Loucy (cell line): ENCODE measurements around the gene HES5.
"Not testable (repeated sequence)": the region's sequence is repeated elsewhere in the genome, so short reads cannot be mapped to it uniquely, and the experiment has no call there.

Experiments
- H2AFZ ChIP-seq: fragments of 200-600 bp; sonication (generic); 2 replicates; pipeline ENCODE4 v1.6.0; 2016; ENCODE audit warnings: antibody characterized with exemption, mild to moderate bottlenecking, low read length, moderate library complexity
- H3F3A ChIP-seq: fragments of 200-600 bp; 2 replicates; pipeline ENCODE4 v1.6.0; 2016; ENCODE audit warnings: antibody characterized with exemption, low read depth, mild to moderate bottlenecking
- H3K27me3 ChIP-seq: fragments of 200-600 bp; sonication (generic); 2 replicates; pipeline ENCODE4 v1.6.1; 2014; ENCODE audit warnings: low read length, mild to moderate bottlenecking; ENCODE audit not compliant: insufficient read depth, poor library complexity, severe bottlenecking
- H3K36me3 ChIP-seq: fragments of 200-600 bp; sonication (generic); 2 replicates; pipeline ENCODE4 v1.6.1; 2016; ENCODE audit warnings: low read length; ENCODE audit not compliant: insufficient read depth
- H3K4me1 ChIP-seq: fragments of 200-600 bp; sonication (generic); 2 replicates; pipeline ENCODE4 v1.5.1; 2014; ENCODE audit warnings: low read length, mild to moderate bottlenecking; ENCODE audit not compliant: insufficient read depth, poor library complexity, severe bottlenecking
- H3K4me2 ChIP-seq: fragments of 200-600 bp; sonication (generic); 2 replicates; pipeline ENCODE4 v1.6.0; 2014; ENCODE audit warnings: antibody characterized with exemption, low read length, low read depth, mild to moderate bottlenecking; ENCODE audit not compliant: poor library complexity, severe bottlenecking
- H3K4me3 ChIP-seq: fragments of 200-600 bp; sonication (generic); 2 replicates; pipeline ENCODE4 v1.5.1; 2014; ENCODE audit warnings: low read length, mild to moderate bottlenecking, mixed read lengths; ENCODE audit not compliant: poor library complexity, severe bottlenecking
- H3K79me2 ChIP-seq: fragments of 200-600 bp; sonication (generic); 2 replicates; pipeline ENCODE4 v1.6.1; 2014; ENCODE audit warnings: low read length; ENCODE audit not compliant: insufficient read depth
- H3K9ac ChIP-seq: fragments of 200-600 bp; sonication (generic); 2 replicates; pipeline ENCODE4 v1.6.0; 2014; ENCODE audit warnings: mild to moderate bottlenecking, low read depth, low read length, moderate library complexity; ENCODE audit not compliant: poor library complexity, severe bottlenecking
- H3K9me2 ChIP-seq: fragments of 200-600 bp; sonication (generic); replicated peaks from 2 replicates; pipeline ENCODE4 v1.6.1; 2016; ENCODE audit warnings: low read depth, low read length, mixed read lengths
- H3K9me3 ChIP-seq: fragments of 200-600 bp; sonication (generic); 2 replicates; pipeline ENCODE4 v1.6.1; 2014; ENCODE audit warnings: mild to moderate bottlenecking, antibody characterized with exemption, low read length, low read depth; ENCODE audit not compliant: insufficient read depth
- H4K20me1 ChIP-seq: fragments of 200-600 bp; sonication (generic); 2 replicates; pipeline ENCODE4 v1.6.0; 2014; ENCODE audit warnings: antibody characterized with exemption, low read length, mild to moderate bottlenecking; ENCODE audit not compliant: insufficient read depth, poor library complexity, severe bottlenecking
- CTCF ChIP-seq: fragments of 200-600 bp; sonication (generic); conservative IDR thresholded peaks from 2 replicates; pipeline ENCODE4 v1.5.1; 2014; ENCODE audit warnings: mild to moderate bottlenecking, antibody characterized with exemption, low read length
- EZH2phosphoT487 ChIP-seq: fragments of 200-600 bp; IDR thresholded peaks from 2 replicates; pipeline ENCODE4 v1.6.1; 2018; ENCODE audit warnings: antibody characterized with exemption, mild to moderate bottlenecking, moderate library complexity, borderline replicate concordance

HES5 gene

GRCh38 chr1:2529784-2530512, at the start of gene HES5:
TSS of gene HES5 (minus strand) at chr1:2530263. CDS start at chr1:2530164, 99 bp downstream.
- Histone ChIP-seq H3K4me1 (peaks cover 11% of the 10 kb centered on the region), H3F3A (no peaks in the 10 kb centered on the region), H2AFZ (no peak within 1 kb of the TSS), H3K36me3 (no peaks in the 10 kb centered on the region), H3K9ac (no peak within 1 kb of the TSS), H3K9me2 (no peaks in the 10 kb centered on the region), H3K27me3 (no peaks in the 10 kb centered on the region), H3K9me3 (no peaks in the 10 kb centered on the region), H3K4me2 (no peak within 1 kb of the TSS), H3K79me2 (peaks cover 11% of the 10 kb centered on the region), H3K4me3 (no peak within 1 kb of the TSS), H4K20me1 (peaks cover 10% of the 10 kb centered on the region)
- TF ChIP-seq EZH2phosphoT487 (no peak), CTCF (no peak)

DNA sequence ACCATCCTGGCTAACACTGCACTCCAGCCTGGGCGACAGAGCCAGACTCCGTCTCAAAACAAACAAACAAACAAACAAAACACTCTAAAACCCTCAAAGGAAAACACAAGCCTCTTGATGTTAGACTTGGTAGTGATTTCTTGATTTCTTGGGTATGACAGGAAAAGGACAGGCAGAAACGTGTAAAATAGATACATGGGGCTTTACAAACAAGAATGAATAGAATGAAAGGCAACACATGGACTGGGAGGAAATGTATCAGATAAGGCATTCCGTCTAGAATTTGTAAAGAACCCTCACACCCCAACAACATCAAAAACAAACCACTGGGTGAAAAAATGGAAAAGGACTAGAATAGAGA, 48.7 kb upstream of the HES5 start:
- H3K9ac ChIP-seq: no peak overlapping the region
- H3K4me1 ChIP-seq: peaks cover 2% of the 10 kb centered on the region
- no peaks in the 10 kb centered on the region for H3F3A ChIP-seq
- H3K9me3 ChIP-seq: no peaks in the 10 kb centered on the region
- no peak overlapping the region for H2AFZ ChIP-seq
- H3K4me2 ChIP-seq: no peak overlapping the region
- H3K4me3 ChIP-seq: no peak overlapping the region
- no peaks in the 10 kb centered on the region for H3K79me2 ChIP-seq
- no peaks in the 10 kb centered on the region for H4K20me1 ChIP-seq
- TF ChIP-seq CTCF (no peak), EZH2phosphoT487 (no peak)
- no peaks in the 10 kb centered on the region for H3K9me2 ChIP-seq
- no peaks in the 10 kb centered on the region for H3K27me3 ChIP-seq
- H3K36me3 ChIP-seq: no peaks in the 10 kb centered on the region

- H3K79me2 ChIP-seq, H3K4me3 ChIP-seq, H3F3A ChIP-seq, H3K4me1 ChIP-seq, H3K9me2 ChIP-seq, H3K9me3 ChIP-seq, H3K9ac ChIP-seq, H4K20me1 ChIP-seq, H2AFZ ChIP-seq, H3K27me3 ChIP-seq, H3K4me2 ChIP-seq, H3K36me3 ChIP-seq: not testable (repeated sequence)
Measured at GRCh38 chr1:2577565-2578075, 47.6 kb upstream of the HES5 start.
